Colonic mucosa (tissue), 4 donors: ENCODE results near the gene ZBTB20. TPM values are rescaled to one million over a fixed set of nuclear protein-coding genes. Genes with fewer than 3 reads are reported as not detected.

ENCODE experiments used
- DNase-seq: peaks from one replicate; pipeline ENCODE4 v3.0.0-alpha.2; 2020
- H3K27ac ChIP-seq: fragments of 200-600 bp; one replicate; pipeline ENCODE4 v1.8.0; 2021
- H3K27me3 ChIP-seq: fragments of 200-600 bp; one replicate; pipeline ENCODE4 v1.8.0; 2021
- H3K36me3 ChIP-seq: fragments of 200-600 bp; one replicate; pipeline ENCODE4 v1.8.0; 2021
- H3K4me1 ChIP-seq: fragments of 200-600 bp; one replicate; pipeline ENCODE4 v1.8.0; 2021; ENCODE audit warnings: mild to moderate bottlenecking
- H3K4me3 ChIP-seq: fragments of 200-600 bp; one replicate; pipeline ENCODE4 v1.8.0; 2021
- H3K9ac ChIP-seq, 2 donors: one replicate each; pipeline ENCODE4 v1.7.0; 2013; ENCODE audit warnings: control low read depth in 2 of 2, low read depth in 2 of 2, low read length in 2 of 2
- H3K9me3 ChIP-seq: fragments of 200-600 bp; one replicate; pipeline ENCODE4 v1.8.0; 2021
- intact Hi-C: fragments of 100-400 bp; cut with DNase I; formaldehyde crosslinking; loops from one replicate; pipeline ENCODE4 v1.14.1; 2022
- total RNA-seq, 2 donors: library from RNA; stranded (reverse); fragmentation: NEBNext Ultra II Directional in 1 of 2; extraction: Animal tissue kit (Norgen Biotek cat#: 25700) in 1 of 2; gene quantifications; one replicate each; pipeline ENCODE4 v1.2.1, GENCODE V29; 2021
- TF ChIP-seq, protein P1 (sequence below): fragments of 200-600 bp; IDR thresholded peaks from one replicate; pipeline ENCODE4 v1.8.0; 2022; ENCODE audit warnings: antibody characterized with exemption, mild to moderate bottlenecking
- donor health status: healthy.
- donor health status: DM: no; HTN: no; CAD: no.
- donor health status: DM: no; HTN: no; CAD: no.

Gene ZBTB20
- total RNA-seq, 2 donors from 2014 or later = 12.7 to 21.2 TPM

DNA sequence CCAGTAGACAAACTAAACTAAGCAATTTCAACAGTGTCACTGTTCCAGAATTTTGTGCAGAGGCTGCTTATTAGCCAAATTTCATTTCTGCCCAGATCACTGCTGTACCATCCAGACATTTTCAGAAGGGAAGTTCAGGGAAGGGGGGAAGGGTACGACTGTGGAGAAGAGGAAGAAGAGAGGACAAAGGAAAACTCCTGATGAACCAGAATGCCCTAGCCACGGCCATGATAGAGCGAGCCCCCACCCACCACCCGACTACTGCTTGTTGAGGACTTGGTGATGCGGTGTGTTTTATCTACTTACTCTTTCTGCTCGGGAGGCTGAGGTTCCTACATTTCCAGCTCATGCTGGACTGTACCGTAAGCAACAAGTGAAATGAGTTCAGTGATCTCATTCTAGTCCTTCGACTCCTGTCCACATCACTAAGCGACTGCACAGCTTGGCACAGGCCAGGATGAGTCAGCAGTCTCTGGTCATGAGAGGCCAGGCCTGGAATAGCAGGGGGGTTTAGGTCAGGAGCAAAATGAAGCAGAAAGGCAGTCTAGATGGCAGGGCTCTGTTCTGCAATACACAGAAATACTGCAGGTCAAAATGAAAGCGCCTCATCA is 522.4 kb downstream of the ZBTB20 start:
- Histone ChIP-seq H3K4me1 (no peaks in the 10 kb centered on the region), H3K27ac (peak overlapping the region; percentile 60), H3K27me3 (no peaks in the 10 kb centered on the region), H3K4me3 (no peak overlapping the region), H3K36me3 (no peaks in the 10 kb centered on the region), H3K9ac (peak overlapping the region in 1 of 2 donors; percentile 56), H3K9me3 (no peaks in the 10 kb centered on the region)
- intact Hi-C loops = no loop called here
- peak; percentile 58 for DNase-seq
- TF ChIP-seq, protein P1, sequence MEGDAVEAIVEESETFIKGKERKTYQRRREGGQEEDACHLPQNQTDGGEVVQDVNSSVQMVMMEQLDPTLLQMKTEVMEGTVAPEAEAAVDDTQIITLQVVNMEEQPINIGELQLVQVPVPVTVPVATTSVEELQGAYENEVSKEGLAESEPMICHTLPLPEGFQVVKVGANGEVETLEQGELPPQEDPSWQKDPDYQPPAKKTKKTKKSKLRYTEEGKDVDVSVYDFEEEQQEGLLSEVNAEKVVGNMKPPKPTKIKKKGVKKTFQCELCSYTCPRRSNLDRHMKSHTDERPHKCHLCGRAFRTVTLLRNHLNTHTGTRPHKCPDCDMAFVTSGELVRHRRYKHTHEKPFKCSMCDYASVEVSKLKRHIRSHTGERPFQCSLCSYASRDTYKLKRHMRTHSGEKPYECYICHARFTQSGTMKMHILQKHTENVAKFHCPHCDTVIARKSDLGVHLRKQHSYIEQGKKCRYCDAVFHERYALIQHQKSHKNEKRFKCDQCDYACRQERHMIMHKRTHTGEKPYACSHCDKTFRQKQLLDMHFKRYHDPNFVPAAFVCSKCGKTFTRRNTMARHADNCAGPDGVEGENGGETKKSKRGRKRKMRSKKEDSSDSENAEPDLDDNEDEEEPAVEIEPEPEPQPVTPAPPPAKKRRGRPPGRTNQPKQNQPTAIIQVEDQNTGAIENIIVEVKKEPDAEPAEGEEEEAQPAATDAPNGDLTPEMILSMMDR = no peak

- intact Hi-C loops = no loop called here
- H3K27ac ChIP-seq = peak overlapping the region; percentile 60
- no peaks in the 10 kb centered on the region for H3K36me3 ChIP-seq
- no peaks in the 10 kb centered on the region for H3K27me3 ChIP-seq
- peak overlapping the region in 1 of 2 donors; percentile 66 for H3K9ac ChIP-seq
- no peaks in the 10 kb centered on the region for H3K4me1 ChIP-seq
- TF ChIP-seq, protein P1 = no peak
- peak; percentile 24 for DNase-seq
- no peaks in the 10 kb centered on the region for H3K9me3 ChIP-seq
- no peak overlapping the region for H3K4me3 ChIP-seq
Observed at GRCh38 chr3:114624047-114624445, 523.0 kb downstream of the ZBTB20 start.

- no peaks in the 10 kb centered on the region for H3K4me1 ChIP-seq
- no peak for DNase-seq
- H3K4me3 ChIP-seq = no peak overlapping the region
- no peaks in the 10 kb centered on the region for H3K9me3 ChIP-seq
- TF ChIP-seq, protein P1 = no peak
- H3K9ac ChIP-seq = peak overlapping the region in 1 of 2 donors; percentile 66
- H3K36me3 ChIP-seq = no peaks in the 10 kb centered on the region
- intact Hi-C loops = no loop called here
- H3K27ac ChIP-seq = peak overlapping the region; percentile 60
- H3K27me3 ChIP-seq = no peaks in the 10 kb centered on the region
Observed at GRCh38 chr3:114623420-114624046, 523.6 kb downstream of the ZBTB20 start.

- no peaks in the 10 kb centered on the region for H3K27me3 ChIP-seq
- H3K4me1 ChIP-seq = no peaks in the 10 kb centered on the region
- no peak for DNase-seq
- no peak overlapping the region for H3K9ac ChIP-seq
- TF ChIP-seq, protein P1 = no peak
- no peaks in the 10 kb centered on the region for H3K36me3 ChIP-seq
- H3K9me3 ChIP-seq = no peaks in the 10 kb centered on the region
- no peak overlapping the region for H3K4me3 ChIP-seq
- intact Hi-C loops = no loop called here
- no peak overlapping the region for H3K27ac ChIP-seq
Observed at GRCh38 chr3:114622001-114622400, 525.1 kb downstream of the ZBTB20 start.

GRCh38 chr3:114619771-114620170 is 527.3 kb downstream of the ZBTB20 start:
- intact Hi-C loops = no loop called here

More at GRCh38 chr3:114619771-114620170, 527.3 kb downstream of the ZBTB20 start:
- no peaks in the 10 kb centered on the region for H3K27me3 ChIP-seq
- no peak overlapping the region for H3K27ac ChIP-seq
- DNase-seq = no peak
- H3K9ac ChIP-seq = no peak overlapping the region
- no peaks in the 10 kb centered on the region for H3K9me3 ChIP-seq
- TF ChIP-seq, protein P1 = no peak
- no peak overlapping the region for H3K4me3 ChIP-seq
- H3K36me3 ChIP-seq = no peaks in the 10 kb centered on the region
- H3K4me1 ChIP-seq = no peaks in the 10 kb centered on the region
